B cell (primary cell): ENCODE data around the gene GLCE. TPM values are rescaled to one million over a fixed set of nuclear protein-coding genes. Genes with fewer than 3 reads are reported as not detected.

Experiments used
- ATAC-seq: fragments of 200-7000 bp; cut with Tn5 transposase; one replicate; pipeline ENCODE4 v1.10.0; 2021; ENCODE audit warnings: low read depth, mild to moderate bottlenecking, moderate number of reproducible peaks, moderate library complexity
- CTCF ChIA-PET: fragments of 350-600 bp; sonication (Branson Sonifier 250); formaldehyde crosslinking; loops from one replicate; lab custom pipeline; 2021; ENCODE audit warnings: antibody characterized with exemption, inconsistent platforms; lab: Charles Lee
- POLR2A ChIA-PET: fragments of 350-600 bp; sonication (Branson Sonifier 250); formaldehyde crosslinking; loops from one replicate; lab custom pipeline; 2021; ENCODE audit warnings: antibody characterized with exemption; lab: Charles Lee
- DNase-seq: peaks from one replicate; pipeline ENCODE4 v3.0.0; 2013
- H2AFZ ChIP-seq: 2 replicates; pipeline ENCODE4 v1.6.1; 2012; ENCODE audit warnings: mild to moderate bottlenecking, low read depth, low read length; ENCODE audit not compliant: insufficient read depth, poor library complexity, severe bottlenecking
- H3K27ac ChIP-seq, 2 donors: 1 replicate in 1 of 2; 2 replicates in 1 of 2; pipeline ENCODE4 v1.5.1; 2012 to 2013; ENCODE audit warnings: low read length in 2 of 2, mild to moderate bottlenecking in 2 of 2, moderate library complexity in 1 of 2
- H3K27me3 ChIP-seq, 4 experiments: fragments of 200-600 bp in 1 of 4; sonication (generic) in 1 of 4; replicated peaks in 1 of 4; 1 replicate in 2 of 4; 2 replicates in 2 of 4; pipeline versions ENCODE4 v1.6.1 to v1.7.0; 2013 to 2016; ENCODE audit warnings: low read length in 3 of 4, mild to moderate bottlenecking in 2 of 4, mixed read lengths in 1 of 4, moderate library complexity in 1 of 4; ENCODE audit not compliant: insufficient read depth in 4 of 4, control insufficient read depth in 3 of 4; ENCODE audit errors: control extremely low read depth in 1 of 4
- H3K36me3 ChIP-seq, 2 experiments: replicated peaks in 1 of 2; 1 replicate in 1 of 2; 2 replicates in 1 of 2; pipeline versions ENCODE4 v1.6.1 to v1.7.1; 2013; ENCODE audit warnings: low read length in 1 of 2; ENCODE audit not compliant: insufficient read depth in 2 of 2, control insufficient read depth in 1 of 2; ENCODE audit errors: control extremely low read depth in 1 of 2, extremely low read depth in 1 of 2
- H3K4me1 ChIP-seq, 2 donors: fragments of 200-600 bp in 1 of 2; sonication (generic) in 1 of 2; 1 replicate in 1 of 2; 2 replicates in 1 of 2; pipeline versions ENCODE4 v1.5.1 to v1.6.1; 2013 to 2017; ENCODE audit warnings: low read length in 2 of 2; ENCODE audit not compliant: control insufficient read depth in 2 of 2, insufficient read depth in 2 of 2
- H3K4me2 ChIP-seq: replicated peaks from 2 replicates; pipeline ENCODE3; 2012; ENCODE audit warnings: mild to moderate bottlenecking, low read depth, low read length; ENCODE audit not compliant: poor library complexity, severe bottlenecking
- H3K4me3 ChIP-seq, 5 experiments: fragments of 200-600 bp in 1 of 5; sonication (generic) in 1 of 5; 1 replicate in 3 of 5; 2 replicates in 2 of 5; pipeline versions ENCODE4 v1.5.1 to v1.7.0; 2011 to 2016; ENCODE audit warnings: low read length in 4 of 5, mild to moderate bottlenecking in 4 of 5, low read depth in 2 of 5, control low read depth in 1 of 5, moderate library complexity in 1 of 5; ENCODE audit not compliant: insufficient read depth in 1 of 5; ENCODE audit errors: control extremely low read depth in 1 of 5, extremely low read depth in 1 of 5
- H3K79me2 ChIP-seq: fragments of 200-600 bp; sonication (generic); one replicate; pipeline ENCODE4 v1.6.0; 2016; ENCODE audit warnings: low read length; ENCODE audit not compliant: control insufficient read depth, insufficient read depth
- H3K9ac ChIP-seq: fragments of 200-600 bp; sonication (generic); 2 replicates; pipeline ENCODE4 v1.6.1; 2017; ENCODE audit warnings: mild to moderate bottlenecking, low read length, moderate library complexity
- H3K9me3 ChIP-seq, 3 donors: one replicate each; pipeline versions ENCODE4 v1.6.1 to v1.7.1; 2013; ENCODE audit warnings: low read length in 2 of 3; ENCODE audit not compliant: control insufficient read depth in 2 of 3, insufficient read depth in 1 of 3; ENCODE audit errors: control extremely low read depth in 1 of 3
- H4K20me1 ChIP-seq: 2 replicates; pipeline ENCODE4 v1.6.0; 2012; ENCODE audit warnings: mild to moderate bottlenecking, low read length; ENCODE audit not compliant: insufficient read depth, control insufficient read depth, poor library complexity, severe bottlenecking
- H3K27ac Mint-ChIP-seq: one replicate; pipeline ENCODE4 v1.8.0; 2021; ENCODE audit warnings: mixed read lengths
- H3K27me3 Mint-ChIP-seq: one replicate; pipeline ENCODE4 v1.8.0; 2021; ENCODE audit warnings: mixed read lengths
- H3K4me1 Mint-ChIP-seq: one replicate; pipeline ENCODE4 v1.8.0; 2021; ENCODE audit warnings: mixed read lengths
- H3K4me3 Mint-ChIP-seq: one replicate; pipeline ENCODE4 v1.8.0; 2021; ENCODE audit warnings: mixed read lengths
- H3K9me3 Mint-ChIP-seq: one replicate; pipeline ENCODE4 v1.8.0; 2022; ENCODE audit warnings: mixed read lengths; ENCODE audit not compliant: insufficient read depth
- EZH2 ChIP-seq: IDR thresholded peaks from 2 replicates; pipeline ENCODE4 v1.6.1; 2012; ENCODE audit warnings: borderline replicate concordance, low read depth, mild to moderate bottlenecking, moderate library complexity, low read length; ENCODE audit not compliant: insufficient read depth, poor library complexity, severe bottlenecking
- WGBS: methylation state at CpG from one replicate; pipeline ENCODE4 v1.1.5; 2013; ENCODE audit warnings: missing lambda C conversion rate; ENCODE audit not compliant: insufficient coverage; 5-methylcytosine and 5-hydroxymethylcytosine counted together
- intact Hi-C: fragments of 100-400 bp; cut with micrococcal nuclease; formaldehyde crosslinking; loops from one replicate; pipeline ENCODE4 v1.10.0; 2022
- polyA plus RNA-seq: library from polyadenylated mRNA; depleted of rRNA; stranded (reverse); fragments of >200 nt; gene quantifications from 2 replicates; pipeline ENCODE4 v1.2.3, GENCODE V29; 2012
- total RNA-seq, 2 donors: library from RNA; stranded (reverse); fragments of 120-200 nt in 1 of 2; gene quantifications; 1 replicate in 1 of 2; 2 replicates in 1 of 2; pipeline versions ENCODE4 v1.2.3 to v1.2.4, GENCODE V29; 2013 to 2022
- TF ChIP-seq, protein P1 (sequence below): fragments of 200-600 bp; IDR thresholded peaks from one replicate; pipeline ENCODE4 v1.8.0; 2022; ENCODE audit warnings: antibody characterized with exemption, mild to moderate bottlenecking

Gene GLCE
- total and polyA plus RNA-seq, 2 donors (not counting 1 experiment from before 2014, with no cell fraction given) = 3.0 to 5.3 TPM

DNA sequence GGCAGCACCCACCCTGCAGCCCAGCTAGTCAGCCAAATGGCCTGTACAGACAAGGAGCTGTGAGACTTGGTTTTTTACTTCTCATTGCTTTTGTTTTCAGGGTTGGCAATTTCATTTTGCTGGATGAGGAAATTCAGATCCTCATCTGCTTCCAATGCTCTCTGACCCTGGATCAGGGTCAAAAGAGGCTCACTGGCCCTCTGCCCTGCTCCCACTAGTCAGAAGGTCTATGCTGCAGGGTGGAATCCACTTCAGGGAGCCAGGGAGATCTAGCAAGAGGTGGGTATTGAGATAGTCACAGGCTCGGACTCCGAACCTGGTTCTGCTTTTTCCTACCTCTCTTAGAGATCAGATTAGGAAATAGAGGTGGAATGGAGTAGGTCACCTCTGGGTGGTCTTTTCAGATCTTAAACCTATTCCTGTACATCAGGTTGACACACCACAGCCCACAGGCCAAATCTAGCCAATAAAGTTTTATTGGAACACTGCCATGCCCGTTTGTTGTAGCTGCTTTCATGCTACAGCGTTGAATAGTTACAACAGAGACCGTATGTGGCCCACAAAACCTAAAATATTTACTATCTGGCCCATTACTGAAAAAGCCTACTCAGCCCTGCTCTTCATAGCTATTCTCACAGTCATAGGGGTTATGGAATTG lies 26.4 kb upstream of the GLCE start:
- Mint-ChIP-seq H3K9me3 (no peaks in the 10 kb centered on the region), H3K27ac (no peak overlapping the region), H3K4me1 (peaks cover 14% of the 10 kb centered on the region), H3K27me3 (peaks cover 24% of the 10 kb centered on the region), H3K4me3 (no peak overlapping the region)
- ChIA-PET POLR2A (no interaction called here), CTCF (no interaction called here)
- H3K4me1 ChIP-seq = peaks cover 4 to 14% of the 10 kb centered on the region in 2 donors
- H3K9ac ChIP-seq = no peak overlapping the region
- no peak overlapping the region for H3K4me2 ChIP-seq
- no peak overlapping the region for H3K4me3 ChIP-seq
- intact Hi-C loops = no loop called here
- WGBS = 89% methylated on average over 3 of the region's 5 CpGs
- no peaks in the 10 kb centered on the region for H3K9me3 ChIP-seq
- TF ChIP-seq EZH2 = no peak
- TF ChIP-seq, protein P1, sequence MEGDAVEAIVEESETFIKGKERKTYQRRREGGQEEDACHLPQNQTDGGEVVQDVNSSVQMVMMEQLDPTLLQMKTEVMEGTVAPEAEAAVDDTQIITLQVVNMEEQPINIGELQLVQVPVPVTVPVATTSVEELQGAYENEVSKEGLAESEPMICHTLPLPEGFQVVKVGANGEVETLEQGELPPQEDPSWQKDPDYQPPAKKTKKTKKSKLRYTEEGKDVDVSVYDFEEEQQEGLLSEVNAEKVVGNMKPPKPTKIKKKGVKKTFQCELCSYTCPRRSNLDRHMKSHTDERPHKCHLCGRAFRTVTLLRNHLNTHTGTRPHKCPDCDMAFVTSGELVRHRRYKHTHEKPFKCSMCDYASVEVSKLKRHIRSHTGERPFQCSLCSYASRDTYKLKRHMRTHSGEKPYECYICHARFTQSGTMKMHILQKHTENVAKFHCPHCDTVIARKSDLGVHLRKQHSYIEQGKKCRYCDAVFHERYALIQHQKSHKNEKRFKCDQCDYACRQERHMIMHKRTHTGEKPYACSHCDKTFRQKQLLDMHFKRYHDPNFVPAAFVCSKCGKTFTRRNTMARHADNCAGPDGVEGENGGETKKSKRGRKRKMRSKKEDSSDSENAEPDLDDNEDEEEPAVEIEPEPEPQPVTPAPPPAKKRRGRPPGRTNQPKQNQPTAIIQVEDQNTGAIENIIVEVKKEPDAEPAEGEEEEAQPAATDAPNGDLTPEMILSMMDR = no peak
- no peak overlapping the region for H3K27ac ChIP-seq
- no peak overlapping the region for H2AFZ ChIP-seq
- no peaks in the 10 kb centered on the region for H3K36me3 ChIP-seq
- no peaks in the 10 kb centered on the region for H3K79me2 ChIP-seq
- no peak for ATAC-seq
- no peaks in the 10 kb centered on the region for H4K20me1 ChIP-seq
- peaks cover 0 to 8% (median 1%) of the 10 kb centered on the region in 4 experiments for H3K27me3 ChIP-seq
- no peak for DNase-seq

DNA sequence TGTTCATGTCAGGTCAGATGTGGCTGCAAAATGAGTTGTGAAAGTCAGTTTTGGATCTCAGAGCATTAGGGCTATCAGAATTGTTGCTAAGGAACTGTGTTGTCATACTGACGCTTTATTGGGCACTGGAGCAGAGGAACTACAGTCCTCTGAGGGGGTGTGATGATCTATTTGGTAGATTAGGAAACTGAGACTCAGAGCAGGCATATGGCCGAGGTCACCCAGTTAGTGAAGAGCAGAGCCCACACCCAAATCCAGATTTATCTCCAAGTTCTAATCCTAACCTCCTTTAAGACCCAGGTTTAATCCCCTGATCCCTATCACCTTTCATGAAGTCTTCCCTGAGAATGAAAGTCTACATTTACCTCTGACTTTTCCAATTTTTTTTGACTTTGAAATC lies 25.6 kb upstream of the GLCE start:
- no peaks in the 10 kb centered on the region for H3K9me3 ChIP-seq

More for the DNA sequence above, 25.6 kb upstream of the GLCE start:
- H3K27ac ChIP-seq = no peak overlapping the region
- no peak overlapping the region for H2AFZ ChIP-seq
- H3K27me3 Mint-ChIP-seq = peaks cover 32% of the 10 kb centered on the region
- peaks cover 14% of the 10 kb centered on the region for H3K4me1 Mint-ChIP-seq
- peaks cover 0 to 8% (median 1%) of the 10 kb centered on the region in 4 experiments for H3K27me3 ChIP-seq
- no peaks in the 10 kb centered on the region for H3K9me3 Mint-ChIP-seq
- H3K79me2 ChIP-seq = no peaks in the 10 kb centered on the region
- ATAC-seq (no peak), DNase-seq (no peak)
- ChIA-PET CTCF (no interaction called here), POLR2A (no interaction called here)
- H3K4me1 ChIP-seq = peaks cover 4 to 14% of the 10 kb centered on the region in 2 donors
- H3K4me3 Mint-ChIP-seq = no peak overlapping the region
- no peaks in the 10 kb centered on the region for H4K20me1 ChIP-seq
- intact Hi-C loops = no loop called here
- no peaks in the 10 kb centered on the region for H3K36me3 ChIP-seq
- H3K9ac ChIP-seq = no peak overlapping the region
- H3K27ac Mint-ChIP-seq = no peak overlapping the region
- WGBS = no CpG with 5 or more reads among the region's 2 CpGs
- H3K4me2 ChIP-seq = no peak overlapping the region
- TF ChIP-seq, protein P1 = no peak
- no peak for TF ChIP-seq EZH2
- H3K4me3 ChIP-seq = no peak overlapping the region
